Posterior cingulate gyrus (tissue), 11 donors: ENCODE measurements around the gene GALR2.
"Not testable (repeated sequence)": the region's sequence is repeated elsewhere in the genome, so short reads cannot be mapped to it uniquely, and the experiment has no call there.

ENCODE experiments used
- DNase-seq, 10 donors: peaks; one replicate each; pipeline versions ENCODE4 v3.0.0 to v3.0.0-alpha.2; 2020 to 2021; ENCODE audit warnings: mixed read lengths in 3 of 10
- intact Hi-C: fragments of 100-400 bp; cut with DNase I; formaldehyde crosslinking; loops from one replicate; pipeline ENCODE4 v1.15.1; 2023

GALR2 gene

GRCh38 chr17:76074390-76075363 is at the start of gene GALR2:
TSS of gene GALR2 (plus strand) at chr17:76074781. CDS start at chr17:76074884, 103 bp downstream.
- DNase-seq: peak in 1 of 10 donors; percentile 47
- intact Hi-C loops: no loop called here

GRCh38 chr17:76025294-76025693 is 49.3 kb upstream of the GALR2 start:
- intact Hi-C loops: no loop called here
- DNase-seq: peak in 1 of 10 donors; percentile 37

- intact Hi-C loops: no loop called here
- peak in 1 of 10 donors; percentile 52 for DNase-seq
Measured at GRCh38 chr17:76026714-76027158, 47.8 kb upstream of the GALR2 start.

- intact Hi-C loops: no loop called here
- DNase-seq: peak in 2 of 10 donors; percentile 67 to 81
Measured at GRCh38 chr17:76027159-76027839, 47.3 kb upstream of the GALR2 start, which contains the start of gene EVPL. TSS of gene EVPL (minus strand) at chr17:76027306. CDS start at chr17:76027198, 108 bp downstream.

- DNase-seq: peak in 2 of 10 donors; percentile 64 to 85
- intact Hi-C loops: no loop called here
Measured at GRCh38 chr17:76032073-76032779, 42.4 kb upstream of the GALR2 start.

- intact Hi-C loops: no loop called here
- DNase-seq: no peak
Measured at GRCh38 chr17:76032780-76033108, 41.8 kb upstream of the GALR2 start.

GRCh38 chr17:76033139-76033538 is 41.4 kb upstream of the GALR2 start:
- intact Hi-C loops: no loop called here
- peak in 2 of 10 donors; percentile 27 to 53 for DNase-seq

- peak in 1 of 10 donors; percentile 31 for DNase-seq
- intact Hi-C loops: no loop called here
Measured at GRCh38 chr17:76034428-76035350, 39.9 kb upstream of the GALR2 start.

GRCh38 chr17:76036497-76037261 is 37.9 kb upstream of the GALR2 start:
- intact Hi-C loops: no loop called here
- peak in 2 of 10 donors; percentile 59 to 77 for DNase-seq

- DNase-seq: no peak
- intact Hi-C loops: no loop called here
Measured at GRCh38 chr17:76038050-76038449, 36.5 kb upstream of the GALR2 start.

GRCh38 chr17:76039121-76039520 is 35.5 kb upstream of the GALR2 start:
- intact Hi-C loops: no loop called here
- no peak for DNase-seq

GRCh38 chr17:76040376-76040775 is 34.2 kb upstream of the GALR2 start:
- DNase-seq: peak in 1 of 10 donors; percentile 14
- intact Hi-C loops: no loop called here

- intact Hi-C loops, DNase-seq: not testable (repeated sequence)
Measured at GRCh38 chr17:76042868-76043267, 31.7 kb upstream of the GALR2 start.

- intact Hi-C loops: not testable (repeated sequence)
- peak in 1 of 10 donors; percentile 68 for DNase-seq
Measured at GRCh38 chr17:76044475-76045007, 30.0 kb upstream of the GALR2 start.

- intact Hi-C loops: no loop called here
- no peak for DNase-seq
Measured at GRCh38 chr17:76046064-76046463, 28.5 kb upstream of the GALR2 start.

GRCh38 chr17:76048025-76048605 is 26.5 kb upstream of the GALR2 start:
- intact Hi-C loops: no loop called here

GRCh38 chr17:76048711-76049110 is 25.9 kb upstream of the GALR2 start:
- no peak for DNase-seq
- intact Hi-C loops: no loop called here

More at GRCh38 chr17:76048025-76048605, 26.5 kb upstream of the GALR2 start:
- DNase-seq: no peak

GRCh38 chr17:76049239-76049638 is 25.3 kb upstream of the GALR2 start:
- no peak for DNase-seq
- intact Hi-C loops: no loop called here
